SU-DHL-6 (cell line): Measurements from ENCODE around the gene KIF16B.

Source experiments
- H2AFZ ChIP-seq: fragments of 200-600 bp; sonication (generic); 2 replicates; pipeline ENCODE4 v1.6.1; 2014; ENCODE audit warnings: low read depth, mild to moderate bottlenecking, moderate library complexity, mixed read lengths, antibody characterized with exemption, low read length; ENCODE audit not compliant: severe bottlenecking
- H3F3A ChIP-seq: fragments of 200-600 bp; shearing (Covaris generic); 2 replicates; pipeline ENCODE4 v1.6.0; 2016; ENCODE audit warnings: antibody characterized with exemption, mild to moderate bottlenecking; ENCODE audit not compliant: insufficient read depth
- H3K27ac ChIP-seq: fragments of 200-600 bp; sonication (generic); 2 replicates; pipeline ENCODE4 v1.5.1; 2016; ENCODE audit warnings: low read depth, mild to moderate bottlenecking, low read length, moderate library complexity, mixed read lengths
- H3K27me3 ChIP-seq: fragments of 200-600 bp; sonication (generic), shearing (Covaris generic); 2 replicates; pipeline ENCODE4 v1.6.0; 2014; ENCODE audit warnings: mild to moderate bottlenecking, low read length
- H3K36me3 ChIP-seq: fragments of 200-600 bp; sonication (generic); 2 replicates; pipeline ENCODE4 v1.6.1; 2014; ENCODE audit warnings: mild to moderate bottlenecking, low read length, mixed read lengths
- H3K4me2 ChIP-seq: fragments of 300-600, 200-600 bp; shearing (Covaris generic), sonication (generic); 2 replicates; pipeline ENCODE4 v1.6.0; 2014; ENCODE audit warnings: low read length, low read depth, mild to moderate bottlenecking; ENCODE audit not compliant: poor library complexity, severe bottlenecking
- H3K4me3 ChIP-seq: fragments of 200-600 bp; sonication (generic); 2 replicates; pipeline ENCODE4 v1.5.1; 2014; ENCODE audit warnings: antibody characterized with exemption, low read length, mild to moderate bottlenecking, mixed read lengths; ENCODE audit not compliant: insufficient read depth, poor library complexity, severe bottlenecking
- H3K79me2 ChIP-seq: fragments of 200-600 bp; sonication (generic); 2 replicates; pipeline ENCODE4 v1.6.1; 2014; ENCODE audit warnings: mild to moderate bottlenecking, low read length, moderate library complexity; ENCODE audit not compliant: insufficient read depth
- H3K9ac ChIP-seq: fragments of 200-600 bp; sonication (generic); 2 replicates; pipeline ENCODE4 v1.7.0; 2014; ENCODE audit warnings: mild to moderate bottlenecking, low read length
- H3K9me2 ChIP-seq: fragments of 200-600 bp; sonication (generic); replicated peaks from 2 replicates; pipeline ENCODE4 v1.6.1; 2014; ENCODE audit warnings: low read length; ENCODE audit not compliant: insufficient read depth
- H3K9me3 ChIP-seq: fragments of 200-600 bp; sonication (generic); 2 replicates; pipeline ENCODE4 v1.6.1; 2014; ENCODE audit warnings: low read length, mixed read lengths; ENCODE audit not compliant: insufficient read depth
- H4K20me1 ChIP-seq: fragments of 200-600 bp; sonication (generic); 2 replicates; pipeline ENCODE4 v1.6.1; 2014; ENCODE audit warnings: low read depth, mild to moderate bottlenecking, antibody characterized with exemption, low read length, moderate library complexity, mixed read lengths
- CTCF ChIP-seq: fragments of 200-600 bp; sonication (generic); IDR thresholded peaks from one replicate; pipeline ENCODE4 v1.5.1; 2017; ENCODE audit warnings: antibody characterized with exemption, mild to moderate bottlenecking, low read length, moderate library complexity; ENCODE audit not compliant: insufficient read depth, poor library complexity, severe bottlenecking
- EZH2phosphoT487 ChIP-seq: fragments of 200-600 bp; sonication (generic), shearing (Covaris generic); conservative IDR thresholded peaks from 2 replicates; pipeline ENCODE4 v1.6.1; 2018; ENCODE audit warnings: mild to moderate bottlenecking, antibody characterized with exemption, low read length, moderate library complexity, mixed read lengths

Gene KIF16B

DNA sequence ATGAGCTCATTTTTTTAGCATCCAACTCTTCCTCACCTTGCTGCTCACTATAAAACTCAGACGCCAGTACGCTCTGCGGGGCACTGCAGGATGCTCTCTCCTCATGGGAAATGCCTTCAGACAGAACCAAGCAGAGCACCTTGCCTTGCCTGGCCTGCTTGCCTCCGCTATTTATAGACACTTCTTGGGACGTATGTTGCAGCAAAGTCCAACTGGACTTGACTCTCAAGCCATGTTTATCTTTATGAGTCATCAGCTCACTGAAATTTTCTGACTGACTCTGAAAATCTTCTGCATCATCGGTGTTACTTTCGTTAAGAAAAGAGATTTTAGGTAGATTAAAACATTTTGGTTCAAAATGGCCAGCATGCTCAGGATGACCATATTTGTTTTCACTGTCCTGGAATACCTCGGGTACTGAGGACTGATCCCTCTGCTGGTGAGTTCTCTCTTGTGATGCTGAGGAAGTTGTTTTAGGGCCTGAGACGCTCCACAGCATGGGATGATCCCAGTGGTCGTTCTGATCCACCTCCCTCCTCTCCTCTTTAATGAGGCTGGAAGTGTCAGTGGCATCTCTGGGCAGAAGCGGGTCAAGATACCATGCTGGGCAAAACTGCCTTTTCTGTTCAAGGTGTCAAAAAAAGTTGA lies 204.5 kb downstream of the KIF16B start:
- H2AFZ ChIP-seq, result no peak overlapping the region
- no peaks in the 10 kb centered on the region for H4K20me1 ChIP-seq
- H3K9ac ChIP-seq, result no peak overlapping the region
- no peak overlapping the region for H3K4me3 ChIP-seq
- no peaks in the 10 kb centered on the region for H3K9me3 ChIP-seq
- no peaks in the 10 kb centered on the region for H3K79me2 ChIP-seq
- no peak overlapping the region for H3K4me2 ChIP-seq
- no peaks in the 10 kb centered on the region for H3F3A ChIP-seq
- H3K27ac ChIP-seq, result no peak overlapping the region
- no peaks in the 10 kb centered on the region; the same call in 1 of the 2 replicates for H3K36me3 ChIP-seq
- H3K27me3 ChIP-seq, result no peaks in the 10 kb centered on the region
- H3K9me2 ChIP-seq, result no peaks in the 10 kb centered on the region
- TF ChIP-seq EZH2phosphoT487 (no peak), CTCF (no peak)

DNA sequence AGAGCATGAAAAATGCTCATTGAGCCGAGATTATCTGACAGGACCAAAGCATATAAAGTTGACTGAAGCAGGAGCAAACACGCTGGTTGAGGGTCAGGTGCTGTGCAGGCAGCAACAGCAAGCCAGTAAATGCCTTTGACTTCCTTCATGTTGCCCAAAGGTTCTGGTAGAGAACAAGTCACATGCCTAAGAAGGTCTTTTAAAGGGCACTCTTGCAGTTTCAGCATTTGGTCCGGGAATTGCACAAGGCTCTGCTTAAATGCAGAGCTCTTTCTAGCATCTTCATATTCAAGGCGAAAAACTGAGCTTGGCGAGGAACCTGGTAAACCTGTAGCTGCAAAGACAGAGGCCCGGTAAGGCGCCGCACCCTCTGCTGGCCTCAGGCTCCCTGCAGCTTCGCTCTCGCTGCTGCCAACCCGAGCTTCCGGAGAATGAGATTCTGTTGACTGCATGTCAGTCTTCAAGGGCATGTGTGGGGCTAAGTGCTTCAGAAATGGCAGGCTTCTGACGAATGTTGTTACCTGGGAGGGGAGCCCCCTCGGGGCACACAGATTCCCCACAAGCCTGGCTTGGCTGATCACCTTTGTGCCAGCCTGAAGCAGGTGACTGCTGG lies 205.2 kb downstream of the KIF16B start:
- TF ChIP-seq EZH2phosphoT487, result no peak
- TF ChIP-seq CTCF, result no peak
- Histone ChIP-seq H3K9ac (no peak overlapping the region), H3K27me3 (no peaks in the 10 kb centered on the region), H2AFZ (no peak overlapping the region), H3K9me3 (no peaks in the 10 kb centered on the region), H3K4me2 (no peak overlapping the region), H3K27ac (no peak overlapping the region), H3K36me3 (no peaks in the 10 kb centered on the region; the same call in 1 of the 2 replicates), H3K4me3 (no peak overlapping the region), H3F3A (no peaks in the 10 kb centered on the region), H3K9me2 (no peaks in the 10 kb centered on the region), H4K20me1 (no peaks in the 10 kb centered on the region), H3K79me2 (no peaks in the 10 kb centered on the region)

DNA sequence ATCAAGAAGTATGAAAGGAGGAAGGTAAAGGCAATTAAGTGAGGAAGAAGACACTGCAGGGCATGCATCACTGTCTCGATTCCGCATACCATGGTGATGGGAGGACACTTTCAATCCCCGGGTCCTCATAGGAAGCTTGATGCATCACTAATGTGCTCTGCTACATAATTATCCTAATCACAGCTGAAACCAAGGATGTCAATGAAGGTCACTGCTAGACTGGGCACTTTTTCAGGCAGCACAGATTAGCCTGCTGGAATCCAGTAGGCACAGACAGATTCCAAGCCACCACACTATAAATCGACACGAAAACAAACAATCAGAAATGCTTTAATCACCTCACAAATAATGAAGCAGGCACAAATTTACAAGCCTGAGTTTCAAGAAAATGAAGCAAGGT lies 206.7 kb downstream of the KIF16B start:
- H3K9me3 ChIP-seq, result no peaks in the 10 kb centered on the region
- no peaks in the 10 kb centered on the region for H3K27me3 ChIP-seq
- H3K79me2 ChIP-seq, result no peaks in the 10 kb centered on the region
- H3K4me3 ChIP-seq, result no peak overlapping the region
- H3K9me2 ChIP-seq, result no peaks in the 10 kb centered on the region
- H3K4me2 ChIP-seq, result no peak overlapping the region
- H2AFZ ChIP-seq, result no peak overlapping the region
- H3K36me3 ChIP-seq, result no peaks in the 10 kb centered on the region; the same call in 1 of the 2 replicates
- H3F3A ChIP-seq, result no peaks in the 10 kb centered on the region
- H4K20me1 ChIP-seq, result no peaks in the 10 kb centered on the region
- H3K27ac ChIP-seq, result no peak overlapping the region
- TF ChIP-seq CTCF (no peak), EZH2phosphoT487 (no peak)
- H3K9ac ChIP-seq, result no peak overlapping the region
